ELR (cell line): Measurements from ENCODE around the gene NRF1.

Source experiments
- DNase-seq: peaks from one replicate; pipeline ENCODE4 v3.0.0-alpha.2; 2015; ENCODE audit warnings: low read depth

The NRF1 gene

GRCh38 chr7:129740574-129741410, 129.3 kb downstream of the NRF1 start:
- no peak for DNase-seq

DNA sequence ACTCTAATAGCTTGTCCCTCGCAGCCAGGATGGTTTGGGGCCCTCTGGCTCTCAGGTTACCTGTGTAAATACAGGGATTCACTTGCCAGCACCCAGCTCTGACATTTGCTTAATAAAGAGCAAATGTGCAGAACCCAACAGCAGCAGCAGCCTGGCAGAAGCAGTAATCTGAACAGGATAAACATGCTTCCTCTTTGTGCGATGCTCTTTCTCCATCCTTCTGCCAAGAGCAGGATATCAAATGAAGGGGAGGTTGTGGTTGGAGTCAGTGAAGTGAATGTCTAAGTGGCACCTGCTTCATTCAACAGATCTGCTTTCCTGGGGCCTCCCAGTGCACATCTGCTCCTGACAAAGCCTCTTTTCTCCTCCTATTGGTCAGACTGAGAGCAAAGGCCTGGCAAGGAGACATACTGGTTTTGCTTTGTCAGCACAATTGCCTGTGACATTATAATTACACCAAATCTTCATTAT, 130.3 kb downstream of the NRF1 start:
- no peak for DNase-seq

GRCh38 chr7:129742256-129742655, 130.7 kb downstream of the NRF1 start:
- DNase-seq = no peak

GRCh38 chr7:129746857-129747529, 135.5 kb downstream of the NRF1 start:
- DNase-seq = no peak

DNA sequence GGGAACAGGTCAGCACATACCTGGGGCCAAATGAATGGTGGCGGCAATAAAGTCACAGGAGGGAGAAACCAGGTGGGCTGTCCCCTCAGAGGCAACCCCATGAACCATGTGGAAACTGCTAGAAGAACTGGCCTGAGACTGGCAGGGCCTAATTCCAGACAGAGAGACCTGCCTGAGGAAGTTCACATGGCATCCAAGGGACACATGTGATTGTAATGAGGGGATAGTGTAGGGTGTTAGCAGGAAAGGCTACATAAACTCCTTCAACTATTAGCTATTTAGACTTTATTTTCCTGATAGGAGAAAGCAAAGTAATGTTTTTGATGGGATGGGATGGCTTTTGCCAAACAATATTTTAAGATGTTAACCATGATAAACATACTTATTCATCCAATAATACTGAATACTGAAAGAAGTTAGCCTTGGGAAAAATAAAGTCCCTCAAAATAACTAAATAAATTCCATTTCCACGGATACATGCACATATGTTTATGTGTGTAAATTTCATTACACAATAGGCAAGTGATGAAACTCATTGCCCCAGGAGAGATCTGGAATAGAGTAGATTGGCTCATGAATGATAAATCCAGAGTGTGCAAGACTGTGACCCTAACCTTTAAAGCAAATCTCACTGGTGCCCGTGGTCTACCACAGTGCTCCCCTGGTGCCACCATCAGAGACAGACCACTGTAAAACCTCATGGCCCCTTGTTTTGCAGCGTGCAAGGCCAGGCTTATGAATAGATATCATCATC, 137.0 kb downstream of the NRF1 start:
- no peak for DNase-seq

DNA sequence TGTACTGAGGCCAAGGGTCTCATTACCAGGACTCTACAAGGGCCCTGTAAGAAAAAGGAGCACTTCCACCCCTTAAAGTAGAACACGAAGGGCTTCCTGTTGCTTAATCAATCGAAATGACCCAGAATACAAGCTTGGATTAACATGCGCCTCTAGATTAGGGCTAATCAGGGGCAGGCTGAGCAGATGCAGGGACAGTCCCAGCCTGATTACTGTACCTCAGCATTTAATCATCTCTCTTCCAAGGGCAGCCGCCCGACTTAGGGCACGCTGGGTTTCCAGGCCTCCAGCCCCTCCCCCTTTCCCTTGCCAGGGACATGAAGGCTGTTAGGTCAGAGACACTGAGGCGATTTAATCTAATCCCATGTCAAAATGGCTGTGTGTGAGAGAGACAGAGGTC, 138.6 kb downstream of the NRF1 start:
- DNase-seq = no peak

DNA sequence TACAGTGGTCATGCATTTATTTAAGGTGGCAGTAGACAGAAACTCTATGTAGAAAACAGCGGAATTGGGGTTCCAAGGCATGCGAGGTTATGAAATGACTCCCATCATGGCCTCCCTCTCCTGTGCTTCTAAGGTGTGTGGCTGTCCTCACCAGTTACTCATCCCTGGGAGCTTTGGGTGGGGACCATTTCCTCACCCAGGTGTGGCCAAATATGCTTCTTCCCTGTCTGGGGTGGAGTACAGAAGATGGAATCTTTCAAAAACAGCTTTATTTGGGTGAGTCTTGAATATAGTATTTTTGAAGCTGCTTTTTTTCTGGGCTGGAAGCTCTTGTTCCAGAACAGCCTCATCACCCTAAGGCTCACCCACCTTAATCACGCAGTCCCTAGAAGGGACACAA, 139.0 kb downstream of the NRF1 start:
- DNase-seq = no peak

- DNase-seq = no peak
These were observed 140.4 kb downstream of the NRF1 start for GRCh38 chr7:129751916-129752315.

GRCh38 chr7:129752760-129753159, 141.2 kb downstream of the NRF1 start:
- no peak for DNase-seq

DNA sequence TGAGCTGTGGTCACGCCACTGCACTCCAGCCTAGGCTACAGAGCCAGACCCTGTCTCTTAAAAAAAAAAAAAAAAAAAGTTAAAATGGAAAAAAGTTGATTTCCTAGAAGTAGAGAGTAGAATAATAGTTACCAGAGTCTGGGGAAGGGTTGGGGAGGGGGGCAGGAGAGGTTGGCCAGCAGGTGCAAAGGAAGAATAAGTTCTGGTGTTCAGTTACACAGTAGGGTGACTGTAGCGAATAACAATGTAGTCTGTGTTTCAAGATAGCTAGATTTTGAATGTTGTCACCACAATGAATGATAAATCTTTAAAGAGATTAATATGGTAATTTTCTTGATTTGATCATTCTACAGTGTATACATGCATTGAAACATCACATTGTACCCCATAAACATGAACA, 142.9 kb downstream of the NRF1 start:
- no peak for DNase-seq

GRCh38 chr7:129757991-129758390, 146.5 kb downstream of the NRF1 start:
- no peak for DNase-seq

GRCh38 chr7:129762387-129762969, 151.0 kb downstream of the NRF1 start:
- DNase-seq = no peak

- no peak for DNase-seq
These were observed 152.9 kb downstream of the NRF1 start for GRCh38 chr7:129764247-129765084.

DNA sequence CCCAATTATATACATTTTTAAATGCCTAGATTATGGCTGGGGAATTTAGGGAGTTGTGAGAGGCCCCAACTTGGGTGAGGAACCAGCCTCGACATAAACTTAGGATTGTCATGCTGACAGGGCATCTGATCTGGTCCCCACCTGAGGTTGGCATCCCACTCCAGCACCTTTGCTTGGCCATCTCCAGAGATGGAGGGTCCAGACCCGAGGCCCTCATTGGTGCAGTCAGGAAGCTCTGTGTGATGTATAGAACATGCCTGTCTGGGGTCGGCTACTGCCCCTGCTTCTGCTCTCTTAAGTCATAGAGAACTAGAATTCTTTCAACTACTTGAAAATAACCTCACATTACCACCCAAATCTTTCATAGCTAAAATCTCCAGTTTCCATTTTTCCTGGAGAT, 153.8 kb downstream of the NRF1 start:
- no peak for DNase-seq

GRCh38 chr7:129767120-129768015, 155.8 kb downstream of the NRF1 start:
- DNase-seq = no peak

DNA sequence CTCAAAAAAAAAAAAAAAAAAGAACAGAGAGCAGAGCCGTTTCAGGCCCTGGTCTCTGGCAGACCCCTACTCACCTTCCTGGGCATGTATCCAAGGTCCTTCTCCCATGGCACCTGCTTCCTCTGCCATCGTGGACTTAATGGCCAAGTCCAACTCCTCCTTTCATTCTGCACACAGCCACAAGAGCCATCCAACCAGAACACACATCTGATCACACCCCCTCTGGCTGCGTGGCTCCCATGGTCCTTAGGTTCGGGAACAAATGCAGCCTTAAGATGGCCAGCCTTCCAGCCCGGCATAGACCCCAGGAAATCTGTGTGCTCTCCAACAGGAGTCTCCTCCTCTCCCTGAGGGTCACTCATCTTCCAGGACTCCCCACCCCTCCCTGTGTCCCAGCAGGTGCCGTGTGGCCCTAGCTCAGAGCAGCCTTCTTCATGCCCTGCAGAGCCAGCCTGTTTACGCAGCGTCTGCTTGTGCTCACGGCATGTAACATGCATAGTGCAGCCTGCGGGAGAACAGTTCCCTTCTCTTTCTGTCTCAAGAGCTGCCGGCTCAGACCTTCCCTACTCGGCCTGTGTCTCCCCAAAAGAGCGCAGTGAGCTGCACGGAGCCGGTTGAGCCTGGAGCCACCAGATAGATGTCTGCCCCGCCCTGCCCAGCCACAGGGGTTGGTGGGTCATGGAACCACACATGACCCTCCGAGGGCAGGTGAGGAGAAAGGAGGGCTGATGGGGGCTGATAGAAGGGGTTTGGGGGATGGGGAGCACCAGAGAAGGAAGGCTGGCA, 157.3 kb downstream of the NRF1 start:
- DNase-seq = no peak

- DNase-seq = no peak
These were observed 157.9 kb downstream of the NRF1 start for GRCh38 chr7:129769400-129769774.

DNA sequence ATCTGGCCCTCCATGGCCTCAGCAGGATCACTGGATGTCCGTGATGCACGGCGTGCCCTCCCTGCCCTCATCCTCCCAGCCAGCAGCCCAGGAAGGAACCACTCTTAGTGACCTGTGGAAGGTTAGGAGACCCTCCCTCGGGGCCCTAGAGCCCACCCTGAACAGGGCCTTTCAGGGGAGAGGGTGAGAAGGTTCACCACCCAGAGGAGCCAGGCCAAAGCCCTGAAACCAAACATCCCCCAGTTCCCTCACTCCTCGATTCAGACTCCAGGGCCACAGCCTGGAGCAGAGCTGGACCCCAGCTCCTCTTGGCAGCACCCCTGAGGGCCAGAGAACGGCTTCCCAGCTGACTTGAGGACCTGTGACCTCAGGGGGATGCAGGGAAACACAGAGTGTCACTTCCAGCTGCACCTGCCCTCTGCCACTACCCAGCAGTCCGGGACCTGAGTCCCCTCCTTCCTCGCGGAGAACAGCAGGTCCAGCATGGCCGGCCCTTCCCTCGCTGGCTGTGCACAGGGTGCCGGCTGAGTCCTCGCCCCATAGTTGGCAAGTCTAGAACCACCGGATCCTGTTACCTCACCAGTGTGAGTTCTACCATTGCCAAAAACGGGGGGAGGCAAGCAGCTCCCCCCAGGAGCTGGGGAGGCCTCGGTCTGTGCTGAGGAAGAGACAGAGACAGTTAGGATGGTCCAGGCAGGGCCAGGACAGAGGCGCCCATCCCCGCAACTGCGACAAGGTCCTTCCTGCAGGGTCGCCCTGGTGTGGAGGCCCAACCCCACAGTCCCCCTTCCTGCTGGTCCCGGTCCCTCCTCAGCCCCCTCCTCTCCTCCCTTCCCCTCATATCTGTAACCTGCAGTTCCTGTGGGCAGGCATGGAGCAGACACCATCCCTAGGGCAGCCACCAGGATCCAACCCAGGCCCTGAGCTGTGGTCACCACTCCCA, 158.6 kb downstream of the NRF1 start:
- no peak for DNase-seq
